ENCODE measurements around the gene GON7.

- TF ChIP-seq CTCF (IDR thresholded peaks at IDR 0.05), result no peak
- TF ChIP-seq ZFX (IDR thresholded peaks at IDR 0.05; ENCODE audit: borderline replicate concordance), result no peak
Measured at GRCh38 chr14:93156693-93157369, 50.0 kb downstream of the GON7 start.

All from 22Rv1 (cell line).